Ascending aorta (tissue), 2 donors: Measurements from ENCODE around the gene FAF2. TPM values are rescaled to one million over a fixed set of nuclear protein-coding genes. Genes with fewer than 3 reads are reported as not detected.

Source experiments
- DNase-seq, 2 donors: peaks; one replicate each; pipeline ENCODE4 v3.0.0-alpha.2; 2019; ENCODE audit warnings: low spot score in 2 of 2
- H3K27ac ChIP-seq, 2 donors: fragments of 200-600 bp; sonication (generic); one replicate each; pipeline ENCODE4 v1.5.1; 2016 to 2017; ENCODE audit warnings: mild to moderate bottlenecking in 1 of 2
- H3K27me3 ChIP-seq: fragments of 200-600 bp; sonication (generic); one replicate; pipeline ENCODE4 v1.5.1; 2017
- H3K36me3 ChIP-seq, 2 donors: fragments of 200-600 bp; sonication (generic); one replicate each; pipeline ENCODE4 v1.5.1; 2016
- H3K4me1 ChIP-seq, 2 donors: fragments of 200-600 bp; sonication (generic); one replicate each; pipeline ENCODE4 v1.5.1; 2016 to 2017; ENCODE audit warnings: mild to moderate bottlenecking in 1 of 2
- H3K4me3 ChIP-seq, 2 donors: fragments of 200-600 bp; sonication (generic); one replicate each; pipeline ENCODE4 v1.5.1; 2016 to 2017; ENCODE audit warnings: mild to moderate bottlenecking in 1 of 2
- H3K9me3 ChIP-seq, 2 donors: fragments of 200-600 bp; sonication (generic); one replicate each; pipeline ENCODE4 v1.5.1; 2016
- intact Hi-C: fragments of 100-400 bp; cut with DNase I; formaldehyde crosslinking; loops from one replicate; pipeline ENCODE4 v1.15.1; 2023
- total RNA-seq: library from RNA; depleted of rRNA; stranded (reverse); fragments of >200 nt; gene quantifications from one replicate; pipeline ENCODE4 v1.1.0, GENCODE V29; 2016
- TF ChIP-seq, protein P1 (sequence below), 3 experiments: fragments of 200-600 bp in 2 of 3; fragments of 450-650 bp in 1 of 3; sonication (generic) in 2 of 3; IDR thresholded peaks; one replicate each; pipeline ENCODE4 v1.5.1; 2016 to 2019; ENCODE audit warnings: antibody characterized with exemption in 3 of 3, mild to moderate bottlenecking in 1 of 3, moderate library complexity in 1 of 3

Gene FAF2
- total RNA-seq, 1 donor from 2014 or later: 18.7 TPM

DNA sequence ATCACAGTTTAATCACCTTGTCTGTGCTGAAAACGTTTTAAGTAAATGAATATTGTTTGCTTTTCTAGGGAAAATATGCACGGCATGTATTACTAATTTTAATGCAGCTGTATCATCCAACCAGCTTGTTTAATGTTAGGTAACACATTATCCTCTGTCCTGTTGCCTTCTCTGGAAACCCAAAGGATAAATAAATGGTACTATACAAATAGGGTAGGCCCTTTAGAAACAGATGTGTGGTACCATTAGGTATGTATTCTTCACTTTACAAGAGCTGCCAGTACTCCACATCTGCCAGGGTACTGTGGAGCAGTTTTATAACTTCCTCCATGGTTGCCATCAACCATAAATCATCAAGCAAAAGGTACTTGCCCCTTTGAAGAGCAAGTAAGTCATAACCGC lies 42.9 kb downstream of the FAF2 start:
- no peaks in the 10 kb centered on the region for H3K4me1 ChIP-seq
- no peak overlapping the region for H3K27ac ChIP-seq
- H3K9me3 ChIP-seq: no peaks in the 10 kb centered on the region
- no peak for DNase-seq
- no peak overlapping the region for H3K4me3 ChIP-seq
- intact Hi-C loops: no loop called here
- TF ChIP-seq, protein P1, sequence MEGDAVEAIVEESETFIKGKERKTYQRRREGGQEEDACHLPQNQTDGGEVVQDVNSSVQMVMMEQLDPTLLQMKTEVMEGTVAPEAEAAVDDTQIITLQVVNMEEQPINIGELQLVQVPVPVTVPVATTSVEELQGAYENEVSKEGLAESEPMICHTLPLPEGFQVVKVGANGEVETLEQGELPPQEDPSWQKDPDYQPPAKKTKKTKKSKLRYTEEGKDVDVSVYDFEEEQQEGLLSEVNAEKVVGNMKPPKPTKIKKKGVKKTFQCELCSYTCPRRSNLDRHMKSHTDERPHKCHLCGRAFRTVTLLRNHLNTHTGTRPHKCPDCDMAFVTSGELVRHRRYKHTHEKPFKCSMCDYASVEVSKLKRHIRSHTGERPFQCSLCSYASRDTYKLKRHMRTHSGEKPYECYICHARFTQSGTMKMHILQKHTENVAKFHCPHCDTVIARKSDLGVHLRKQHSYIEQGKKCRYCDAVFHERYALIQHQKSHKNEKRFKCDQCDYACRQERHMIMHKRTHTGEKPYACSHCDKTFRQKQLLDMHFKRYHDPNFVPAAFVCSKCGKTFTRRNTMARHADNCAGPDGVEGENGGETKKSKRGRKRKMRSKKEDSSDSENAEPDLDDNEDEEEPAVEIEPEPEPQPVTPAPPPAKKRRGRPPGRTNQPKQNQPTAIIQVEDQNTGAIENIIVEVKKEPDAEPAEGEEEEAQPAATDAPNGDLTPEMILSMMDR (IDR thresholded peaks at IDR 0.05): no peak
- no peaks in the 10 kb centered on the region for H3K27me3 ChIP-seq
- H3K36me3 ChIP-seq: peaks cover 68 to 94% of the 10 kb centered on the region in 2 donors

DNA sequence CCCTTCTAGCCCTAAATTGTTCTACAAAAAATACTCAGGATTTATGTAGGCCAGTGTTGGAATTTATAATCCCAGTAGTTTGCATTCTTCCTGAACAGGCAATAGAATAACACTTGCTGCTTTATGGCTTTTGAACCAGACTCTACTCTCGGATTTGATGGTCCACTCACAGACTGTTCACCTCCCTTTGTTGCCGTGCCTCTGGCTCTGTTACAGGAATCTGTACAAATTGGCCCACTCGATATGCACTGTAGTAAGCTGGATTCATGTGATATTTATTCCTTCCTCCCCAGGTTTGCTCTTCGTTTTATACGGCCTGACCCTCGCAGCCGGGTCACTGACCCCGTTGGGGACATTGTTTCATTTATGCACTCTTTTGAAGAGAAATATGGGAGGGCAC lies 43.7 kb downstream of the FAF2 start:
- Histone ChIP-seq H3K36me3 (peaks cover 73 to 95% of the 10 kb centered on the region in 2 donors), H3K27me3 (no peaks in the 10 kb centered on the region), H3K9me3 (no peaks in the 10 kb centered on the region), H3K4me1 (no peaks in the 10 kb centered on the region), H3K27ac (no peak overlapping the region), H3K4me3 (no peak overlapping the region)
- TF ChIP-seq, protein P1 (IDR thresholded peaks at IDR 0.05): no peak
- no peak for DNase-seq
- intact Hi-C loops: no loop called here

DNA sequence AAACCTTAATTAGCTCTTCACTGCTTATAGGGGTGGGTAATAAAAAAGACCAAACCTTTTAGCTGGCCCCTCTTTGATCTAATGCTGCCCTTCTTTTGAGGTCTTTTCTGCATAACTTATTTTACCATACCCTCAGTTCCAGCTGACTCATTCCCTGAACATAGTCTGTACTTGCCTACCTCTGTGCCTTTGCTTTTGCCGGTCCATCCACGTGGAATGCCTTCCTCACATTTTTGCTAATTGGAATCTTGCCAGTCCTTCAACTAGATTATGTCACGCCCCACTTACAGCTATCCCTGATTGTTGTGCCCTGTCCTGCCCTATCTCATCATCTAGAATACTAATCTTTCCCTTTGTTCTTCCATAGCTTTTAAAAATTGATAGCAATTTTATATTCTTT lies 44.2 kb downstream of the FAF2 start:
- H3K9me3 ChIP-seq: no peaks in the 10 kb centered on the region
- no peak overlapping the region for H3K4me3 ChIP-seq
- no peaks in the 10 kb centered on the region for H3K4me1 ChIP-seq
- DNase-seq: no peak
- H3K27ac ChIP-seq: no peak overlapping the region
- peaks cover 73 to 95% of the 10 kb centered on the region in 2 donors for H3K36me3 ChIP-seq
- TF ChIP-seq, protein P1 (IDR thresholded peaks at IDR 0.05): no peak
- H3K27me3 ChIP-seq: no peaks in the 10 kb centered on the region
- intact Hi-C loops: no loop called here

DNA sequence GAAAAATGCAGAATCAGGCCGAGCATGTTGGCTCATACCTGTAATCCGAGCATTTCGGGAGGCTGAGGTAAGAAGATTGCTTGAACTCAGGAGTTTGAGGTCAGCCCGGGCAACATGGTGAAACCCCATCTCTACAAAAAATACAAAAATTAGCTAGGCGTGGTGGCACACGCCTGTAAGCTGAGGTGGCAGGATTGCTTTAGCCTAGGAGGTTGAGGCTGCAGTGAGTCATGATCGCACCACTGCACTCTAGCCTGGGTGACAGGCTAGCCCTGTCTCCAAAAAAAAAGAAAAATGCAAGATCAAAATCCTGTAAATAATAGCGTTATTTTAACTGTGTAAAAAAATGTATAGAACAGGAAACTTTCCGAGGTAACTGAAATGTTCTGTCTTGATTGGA lies 49.7 kb downstream of the FAF2 start:
- H3K27me3 ChIP-seq: no peaks in the 10 kb centered on the region
- no peak overlapping the region for H3K27ac ChIP-seq
- H3K4me3 ChIP-seq: no peak overlapping the region
- no peak for DNase-seq
- TF ChIP-seq, protein P1 (IDR thresholded peaks at IDR 0.05): no peak
- peaks cover 90 to 99% of the 10 kb centered on the region in 2 donors for H3K36me3 ChIP-seq
- H3K9me3 ChIP-seq: no peaks in the 10 kb centered on the region
- intact Hi-C loops: no loop called here
- no peaks in the 10 kb centered on the region for H3K4me1 ChIP-seq

DNA sequence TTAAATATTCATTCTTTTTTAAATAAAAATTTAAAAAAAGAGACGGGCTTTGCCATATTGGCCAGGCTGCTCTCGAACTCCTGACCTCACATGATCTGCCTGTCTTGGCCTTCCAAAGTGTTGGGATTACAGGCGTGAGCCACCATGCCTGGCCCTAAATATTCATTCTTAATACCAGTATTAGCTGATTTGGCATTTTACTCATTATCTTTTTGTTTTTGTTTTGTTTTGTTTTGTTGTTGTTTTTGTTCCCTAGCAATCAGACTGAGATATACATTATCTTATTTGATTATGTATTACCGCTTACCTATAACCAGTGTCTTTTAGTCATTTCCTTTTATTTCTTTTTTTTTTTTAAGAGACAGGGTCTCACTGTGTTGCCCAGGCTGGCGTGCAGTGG lies 51.1 kb downstream of the FAF2 start:
- peaks cover 88 to 99% of the 10 kb centered on the region in 2 donors for H3K36me3 ChIP-seq
- no peak overlapping the region for H3K4me3 ChIP-seq
- H3K4me1 ChIP-seq: no peaks in the 10 kb centered on the region
- intact Hi-C loops: no loop called here
- H3K27me3 ChIP-seq: no peaks in the 10 kb centered on the region
- H3K9me3 ChIP-seq: no peaks in the 10 kb centered on the region
- DNase-seq: no peak
- no peak overlapping the region for H3K27ac ChIP-seq
- TF ChIP-seq, protein P1 (IDR thresholded peaks at IDR 0.05): no peak

DNA sequence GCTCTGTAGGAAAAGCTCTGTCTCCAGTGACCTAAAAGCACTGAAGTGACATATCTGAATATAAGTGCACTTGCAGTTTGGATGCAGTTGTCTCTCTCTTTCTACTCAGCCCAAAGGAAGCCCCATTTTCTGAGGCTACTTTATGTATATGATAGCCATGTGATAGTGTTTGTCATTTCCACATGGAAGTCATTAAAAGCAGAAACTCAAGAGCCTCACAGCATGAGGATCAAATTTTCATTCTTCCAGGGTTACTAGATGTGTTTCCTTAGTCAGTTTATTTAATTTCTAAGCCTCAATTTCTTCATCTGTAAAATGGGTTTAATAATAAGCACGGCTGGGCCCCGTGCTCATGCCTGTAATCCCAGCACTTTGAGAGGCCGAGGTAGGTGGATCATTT lies 52.3 kb downstream of the FAF2 start:
- intact Hi-C loops: no loop called here
- Histone ChIP-seq H3K9me3 (no peaks in the 10 kb centered on the region), H3K27ac (no peak overlapping the region), H3K27me3 (no peaks in the 10 kb centered on the region), H3K4me1 (no peaks in the 10 kb centered on the region), H3K4me3 (no peak overlapping the region), H3K36me3 (peaks cover 88 to 99% of the 10 kb centered on the region in 2 donors)
- TF ChIP-seq, protein P1 (IDR thresholded peaks at IDR 0.05): no peak
- no peak for DNase-seq
